Activated naive CD8-positive, alpha-beta T cell treated with anti-CD3 and anti-CD28 coated beads for 36 hours (primary cell): ENCODE data around the gene GFOD1. TPM values are rescaled to one million over a fixed set of nuclear protein-coding genes. Genes with fewer than 3 reads are reported as not detected.
"Not testable (repeated sequence)": the region's sequence is repeated elsewhere in the genome, so short reads cannot be mapped to it uniquely, and the experiment has no call there.

Experiments used
- DNase-seq: peaks from one replicate; pipeline ENCODE4 v3.0.0; 2021
- H3K27ac Mint-ChIP-seq: one replicate; pipeline ENCODE4 v1.8.0; 2022; ENCODE audit warnings: mild to moderate bottlenecking, moderate library complexity, mixed read lengths
- H3K27me3 Mint-ChIP-seq: one replicate; pipeline ENCODE4 v1.8.0; 2022; ENCODE audit warnings: mild to moderate bottlenecking, mixed read lengths
- H3K36me3 Mint-ChIP-seq: one replicate; pipeline ENCODE4 v1.8.0; 2021; ENCODE audit warnings: mild to moderate bottlenecking, mixed read lengths
- H3K4me1 Mint-ChIP-seq: one replicate; pipeline ENCODE4 v1.8.0; 2021; ENCODE audit warnings: mixed read lengths
- H3K4me3 Mint-ChIP-seq: one replicate; pipeline ENCODE4 v1.8.0; 2022; ENCODE audit warnings: mild to moderate bottlenecking, moderate library complexity, mixed read lengths
- H3K9me3 Mint-ChIP-seq: one replicate; pipeline ENCODE4 v1.8.0; 2022; ENCODE audit warnings: mixed read lengths
- total RNA-seq, 2 experiments: library from RNA; stranded (reverse); gene quantifications; one replicate each; pipeline ENCODE4 v1.2.3, GENCODE V29; 2021

Gene GFOD1
- total RNA-seq, 2 experiments from 2014 or later = 12.8 to 13.0 TPM

DNA sequence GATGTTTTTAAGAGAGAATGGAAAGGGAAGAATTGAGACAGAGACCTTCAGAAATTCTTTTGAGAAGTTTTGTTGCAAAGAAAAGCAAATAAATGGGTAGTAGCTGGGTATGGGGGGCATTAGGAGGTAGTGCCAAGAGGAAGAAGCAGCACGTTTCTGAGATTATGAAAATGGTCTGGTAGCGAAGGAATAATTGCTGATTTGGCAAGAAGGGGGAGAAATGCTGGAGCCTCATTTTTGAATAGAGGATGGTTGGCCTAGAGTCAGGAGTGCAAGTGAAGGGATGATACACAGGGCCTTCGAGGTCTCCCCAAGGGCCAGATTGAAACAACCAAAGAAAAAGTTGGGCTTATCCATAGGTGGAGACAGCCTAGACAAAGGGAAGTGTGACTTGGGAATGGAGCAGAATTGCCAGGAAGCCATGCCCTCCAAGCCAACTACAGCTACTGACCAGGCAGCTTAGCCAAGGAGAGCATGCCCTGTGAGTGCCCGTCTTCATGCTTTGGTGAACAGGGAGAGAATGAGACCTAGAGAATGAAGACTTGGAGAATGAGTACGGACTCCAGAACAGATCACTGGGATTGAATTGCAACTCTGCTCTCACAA is 144.9 kb downstream of the GFOD1 start:
- Mint-ChIP-seq H3K27ac (no peak overlapping the region), H3K4me1 (peaks cover 3% of the 10 kb centered on the region), H3K4me3 (no peak overlapping the region), H3K27me3 (no peaks in the 10 kb centered on the region), H3K9me3 (peaks cover 10% of the 10 kb centered on the region), H3K36me3 (no peaks in the 10 kb centered on the region)
- DNase-seq = no peak

DNA sequence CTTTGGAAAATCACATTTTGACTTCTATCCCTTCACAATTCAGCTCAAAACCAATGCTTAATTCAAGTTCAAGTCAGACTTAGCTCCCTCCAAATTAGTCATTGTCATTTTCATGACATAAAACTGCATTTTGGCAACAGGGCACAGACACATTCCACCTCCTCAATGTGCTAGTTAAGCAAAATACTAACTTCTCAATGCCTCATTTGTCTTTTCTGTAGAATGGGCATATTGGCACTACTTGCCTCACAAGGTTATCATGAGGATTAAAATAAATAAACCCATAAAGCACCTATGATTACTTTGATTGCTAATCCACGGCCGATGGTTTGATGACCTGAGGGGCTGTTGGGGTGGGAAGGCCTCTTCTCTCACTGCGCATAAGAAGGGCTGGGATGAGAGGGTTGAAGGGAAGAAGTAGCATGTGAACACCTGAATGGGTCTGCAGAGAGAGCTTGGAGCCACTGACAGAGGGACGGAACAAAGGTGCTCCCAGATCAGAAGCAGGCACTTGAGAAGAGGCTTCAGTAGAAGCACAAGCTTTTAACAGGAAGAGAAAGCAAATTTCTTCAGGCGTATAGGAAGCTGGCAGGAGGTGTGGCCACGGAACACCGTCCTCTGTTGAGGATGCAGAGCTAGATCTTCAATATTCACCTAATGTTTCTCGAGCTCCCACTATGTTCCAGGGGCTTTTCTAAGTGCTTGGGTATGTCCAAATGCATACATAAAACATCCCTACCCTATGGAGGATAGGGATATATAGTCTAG is 147.4 kb downstream of the GFOD1 start:
- Mint-ChIP-seq H3K9me3 (peaks cover 10% of the 10 kb centered on the region), H3K27ac (no peak overlapping the region), H3K27me3 (no peaks in the 10 kb centered on the region), H3K36me3 (no peaks in the 10 kb centered on the region), H3K4me3 (no peak overlapping the region), H3K4me1 (peaks cover 8% of the 10 kb centered on the region)
- DNase-seq = no peak

DNA sequence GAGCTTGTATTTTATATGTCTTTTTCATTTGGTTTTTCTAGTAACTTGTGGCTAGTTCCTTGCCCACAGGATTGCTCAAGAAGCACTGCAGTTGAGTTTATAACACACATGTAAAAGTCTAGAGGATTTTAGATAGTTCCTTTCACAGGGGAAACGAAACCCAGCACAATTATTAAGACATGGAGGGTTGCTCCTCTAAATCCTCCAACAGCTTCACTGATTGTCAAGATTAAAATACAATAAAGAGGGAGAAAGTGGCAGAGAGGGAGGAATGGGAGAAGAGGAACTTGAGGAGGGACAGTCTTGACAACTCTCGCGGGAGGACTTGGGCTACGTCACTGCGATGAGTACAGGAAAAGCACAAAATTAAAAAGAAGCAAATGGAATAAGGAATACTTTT is 149.4 kb downstream of the GFOD1 start:
- Mint-ChIP-seq H3K4me1 (peaks cover 11% of the 10 kb centered on the region), H3K27ac (no peak overlapping the region), H3K4me3 (no peak overlapping the region), H3K36me3 (no peaks in the 10 kb centered on the region), H3K9me3 (peaks cover 10% of the 10 kb centered on the region), H3K27me3 (no peaks in the 10 kb centered on the region)
- DNase-seq = no peak

DNA sequence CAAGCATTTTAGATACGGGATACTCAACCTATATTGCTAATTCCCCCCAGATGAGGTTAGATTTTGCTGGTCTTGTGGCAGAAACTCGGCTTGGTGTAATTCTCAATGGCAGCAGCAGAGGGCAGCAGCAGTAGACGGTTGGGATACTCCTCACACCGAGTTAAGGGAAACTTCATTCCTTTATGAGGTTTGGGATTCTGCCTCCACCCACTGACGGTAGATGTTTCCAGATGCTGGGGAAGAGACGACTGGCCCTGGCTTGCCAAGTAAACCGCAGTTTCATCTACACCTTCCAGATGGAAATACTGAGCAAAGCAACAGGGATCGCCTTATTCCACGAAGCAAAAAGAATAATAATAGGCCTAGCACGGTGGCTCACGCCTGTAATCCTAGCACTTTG is 150.8 kb downstream of the GFOD1 start:
- peak; percentile 69 for DNase-seq
- Mint-ChIP-seq H3K4me1 (peaks cover 15% of the 10 kb centered on the region), H3K36me3 (no peaks in the 10 kb centered on the region), H3K9me3 (peaks cover under 1% of the 10 kb centered on the region), H3K4me3 (no peak overlapping the region), H3K27ac (no peak overlapping the region), H3K27me3 (no peaks in the 10 kb centered on the region)

DNA sequence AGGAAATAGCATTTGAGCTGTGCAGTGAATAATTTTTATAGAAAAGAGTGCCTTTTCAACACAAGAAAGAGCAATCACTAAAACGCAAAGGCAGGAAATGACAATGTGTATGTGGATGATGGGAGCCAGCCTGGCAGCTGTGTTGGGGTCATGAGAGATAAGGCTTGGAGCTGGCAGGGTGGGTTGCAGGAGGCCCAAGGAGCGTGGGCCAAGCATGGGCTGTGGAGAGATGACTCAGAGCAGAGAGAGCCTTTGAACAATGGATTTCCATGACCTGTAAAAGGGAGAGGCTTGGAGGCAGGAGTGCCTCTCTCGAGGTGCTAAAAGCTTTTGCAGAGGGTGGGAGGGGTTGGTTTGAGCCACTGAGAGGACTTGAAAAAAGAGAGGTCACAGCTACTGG is 152.4 kb downstream of the GFOD1 start:
- Mint-ChIP-seq H3K9me3 (no peaks in the 10 kb centered on the region), H3K4me3 (no peak overlapping the region), H3K27ac (no peak overlapping the region), H3K4me1 (peaks cover 13% of the 10 kb centered on the region), H3K36me3 (no peaks in the 10 kb centered on the region), H3K27me3 (no peaks in the 10 kb centered on the region)
- no peak for DNase-seq

DNA sequence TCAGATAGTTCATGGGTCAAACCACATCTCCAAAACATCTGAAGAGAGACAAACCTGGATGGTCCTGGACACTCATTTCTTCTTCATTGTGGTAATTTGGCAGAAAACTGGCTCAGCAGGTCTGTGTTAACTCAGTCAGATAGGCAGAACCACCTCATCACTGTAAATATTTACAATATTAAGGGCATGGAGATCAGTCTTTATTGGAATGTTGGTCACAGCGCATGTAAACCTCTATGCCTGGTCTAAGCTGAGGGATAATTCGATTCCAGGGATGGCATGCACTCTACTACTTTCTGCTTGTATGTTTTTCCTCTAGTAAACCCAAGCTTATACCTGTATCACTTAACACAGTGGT is 155.1 kb downstream of the GFOD1 start:
- H3K27me3 Mint-ChIP-seq = no peaks in the 10 kb centered on the region
- no peak overlapping the region for H3K4me3 Mint-ChIP-seq
- no peak overlapping the region for H3K27ac Mint-ChIP-seq
- H3K36me3 Mint-ChIP-seq = no peaks in the 10 kb centered on the region
- no peak for DNase-seq
- peaks cover 24% of the 10 kb centered on the region for H3K4me1 Mint-ChIP-seq
- no peaks in the 10 kb centered on the region for H3K9me3 Mint-ChIP-seq

DNA sequence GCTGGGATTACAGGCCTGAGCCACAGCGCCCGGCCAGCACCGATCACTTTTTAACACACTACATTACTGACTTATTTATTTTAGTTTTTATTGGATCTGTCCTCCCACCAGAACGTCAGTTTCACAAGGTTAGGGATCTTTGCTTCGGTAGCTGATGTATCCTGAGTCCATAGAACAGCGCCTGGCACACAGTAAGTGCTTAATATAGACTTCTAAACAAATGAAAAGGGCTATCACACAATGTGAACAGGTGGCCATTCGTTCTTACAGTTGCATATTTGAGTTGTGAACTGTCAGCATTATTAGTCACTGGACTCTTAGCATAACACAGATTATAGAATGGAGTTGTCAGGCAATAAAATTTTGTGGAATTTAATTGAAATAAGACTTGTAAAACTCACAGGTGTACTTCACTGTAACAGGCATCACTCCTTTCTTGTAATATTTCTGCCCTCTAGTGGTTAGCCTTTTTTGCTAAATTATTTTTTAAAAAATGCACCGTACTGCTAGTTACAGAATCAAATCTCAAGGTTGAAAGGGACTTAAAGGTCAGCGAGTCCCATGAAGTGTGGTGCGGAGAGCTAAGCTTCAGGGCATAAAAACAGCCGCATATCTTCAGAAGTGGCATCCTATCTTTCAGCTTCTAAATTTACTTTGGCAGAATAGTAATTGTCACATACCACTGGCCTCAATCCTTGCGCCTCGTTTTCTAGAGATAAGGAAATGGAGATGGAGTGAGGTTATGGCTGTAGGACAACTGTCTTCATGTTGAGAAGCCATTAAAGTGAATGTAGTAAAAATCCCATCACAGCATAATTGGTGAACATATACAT is 155.7 kb downstream of the GFOD1 start:
- H3K4me1 Mint-ChIP-seq = peaks cover 28% of the 10 kb centered on the region
- H3K27me3 Mint-ChIP-seq = no peaks in the 10 kb centered on the region
- no peaks in the 10 kb centered on the region for H3K9me3 Mint-ChIP-seq
- DNase-seq = no peak
- no peak overlapping the region for H3K4me3 Mint-ChIP-seq
- no peaks in the 10 kb centered on the region for H3K36me3 Mint-ChIP-seq
- H3K27ac Mint-ChIP-seq = no peak overlapping the region

DNA sequence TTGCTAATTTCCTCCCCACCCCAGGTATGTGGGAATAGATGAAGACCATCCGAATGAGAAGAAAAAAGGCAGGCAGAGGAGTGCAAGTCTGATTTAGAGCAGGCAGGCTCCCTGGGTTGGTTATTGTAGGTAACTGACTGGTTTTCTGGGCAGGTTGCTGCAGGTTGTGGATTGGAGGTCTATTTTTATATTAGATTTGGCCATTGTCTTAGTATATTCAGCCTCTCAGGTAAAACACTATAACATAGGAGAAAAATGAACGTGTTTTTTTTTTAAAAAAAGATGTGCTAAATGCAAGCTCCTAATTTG is 158.6 kb downstream of the GFOD1 start:
- Mint-ChIP-seq H3K36me3 (peaks cover 6% of the 10 kb centered on the region), H3K27me3 (no peaks in the 10 kb centered on the region), H3K4me3 (peak overlapping the region; percentile 89), H3K27ac (peak overlapping the region; percentile 91), H3K4me1 (peaks cover 25% of the 10 kb centered on the region), H3K9me3 (no peaks in the 10 kb centered on the region)
- DNase-seq = no peak

DNA sequence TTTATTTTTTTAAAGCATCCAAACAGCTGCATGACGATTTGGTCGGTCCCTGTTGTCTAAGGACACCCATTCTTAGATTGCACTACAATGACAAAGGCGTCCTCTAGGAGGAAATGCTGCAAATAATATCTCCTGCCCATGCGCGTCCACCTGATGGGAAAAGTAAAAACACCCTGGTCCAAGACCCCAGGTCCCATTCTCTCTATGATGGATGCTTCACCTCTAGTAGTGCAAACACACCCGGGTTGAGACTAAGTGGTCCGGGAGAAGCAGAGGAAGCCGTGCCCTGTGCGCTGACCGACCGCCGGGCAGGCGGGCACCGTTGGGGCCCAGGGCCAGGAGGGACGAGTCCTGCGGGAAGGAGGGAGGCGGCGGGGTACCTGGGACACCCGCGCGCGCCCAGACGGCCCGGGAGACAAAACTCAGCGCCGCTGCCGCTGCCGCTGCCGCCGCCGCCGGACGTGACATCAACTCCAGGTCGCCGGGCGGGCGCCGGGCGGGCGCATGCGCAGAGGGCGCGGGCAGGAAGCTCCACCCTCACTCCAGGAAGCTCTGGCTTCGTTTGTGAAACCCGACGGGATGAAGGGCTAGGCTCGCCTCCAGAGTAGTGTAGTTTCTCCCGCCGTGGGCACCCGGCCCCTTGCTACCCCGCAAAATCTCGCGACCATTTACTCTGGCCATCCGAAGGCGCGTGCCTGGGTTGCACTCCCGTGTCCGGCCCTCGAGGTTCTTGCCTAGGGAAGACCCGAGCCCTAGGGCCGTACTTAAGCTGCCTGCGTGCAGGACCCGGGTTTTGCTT is 159.1 kb downstream of the GFOD1 start, which contains the start of gene TBC1D7:
Gene TBC1D7 (minus strand): TSS at position 462 of the 799 bp plus-strand sequence. CDS start 1,639 bp downstream, outside the sequence.
- H3K27ac Mint-ChIP-seq = peak within 1 kb of the TSS; percentile 91
- H3K9me3 Mint-ChIP-seq = no peaks in the 10 kb centered on the region
- DNase-seq = peak; percentile 96
- H3K27me3 Mint-ChIP-seq = no peaks in the 10 kb centered on the region
- H3K4me3 Mint-ChIP-seq = peak within 1 kb of the TSS; percentile 89
- peaks cover 6% of the 10 kb centered on the region for H3K36me3 Mint-ChIP-seq
- peaks cover 25% of the 10 kb centered on the region for H3K4me1 Mint-ChIP-seq

DNA sequence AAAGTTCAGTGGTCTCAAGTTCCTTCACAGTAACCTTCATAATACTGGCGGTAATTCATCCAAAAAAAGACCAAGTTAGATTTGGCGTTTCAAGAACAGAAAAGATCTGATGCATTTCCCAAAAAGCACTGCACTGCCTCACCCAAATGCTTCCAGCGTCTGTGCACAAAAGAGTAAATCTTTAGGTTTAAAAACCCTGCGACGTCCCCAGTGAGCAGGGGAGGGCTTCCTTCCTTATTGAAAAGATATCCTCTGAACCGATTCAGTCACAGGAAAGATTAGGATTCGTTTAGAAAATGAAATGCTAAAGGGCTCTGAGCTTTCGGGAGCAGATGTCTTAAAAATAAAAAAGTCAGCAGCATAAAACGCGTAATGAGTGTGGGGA is 159.7 kb downstream of the GFOD1 start:
- no peaks in the 10 kb centered on the region for H3K27me3 Mint-ChIP-seq
- no peak for DNase-seq
- peak overlapping the region; percentile 89 for H3K4me3 Mint-ChIP-seq
- peak overlapping the region; percentile 82 for H3K27ac Mint-ChIP-seq
- H3K9me3 Mint-ChIP-seq = no peaks in the 10 kb centered on the region
- H3K36me3 Mint-ChIP-seq = peaks cover 6% of the 10 kb centered on the region
- peaks cover 26% of the 10 kb centered on the region for H3K4me1 Mint-ChIP-seq

DNA sequence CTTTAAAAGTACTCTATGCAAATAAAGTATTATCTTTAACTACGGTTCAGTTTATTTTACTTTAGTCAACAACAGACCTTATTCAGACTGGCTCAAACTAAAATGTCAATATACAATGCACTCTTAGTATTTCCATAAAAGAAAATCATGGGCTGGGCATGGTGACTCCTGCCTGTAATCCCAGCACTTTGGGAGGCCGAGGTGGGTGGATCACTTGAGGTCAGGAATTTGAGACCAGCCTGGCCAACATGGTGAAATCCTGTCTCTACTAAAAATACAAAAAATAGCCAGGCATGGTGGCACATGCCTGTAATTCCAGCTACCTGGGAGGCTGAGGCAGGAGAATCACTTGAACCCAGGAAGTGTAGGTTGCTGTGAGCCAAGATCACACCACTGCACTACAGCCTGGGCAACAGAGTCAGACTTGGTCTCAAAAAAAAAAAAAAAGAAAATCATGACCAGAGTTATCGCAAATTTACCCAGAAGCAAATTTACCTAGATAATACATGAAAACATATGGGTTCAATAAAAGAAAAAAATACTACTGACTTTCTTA is 161.3 kb downstream of the GFOD1 start:
- H3K9me3 Mint-ChIP-seq, DNase-seq, H3K36me3 Mint-ChIP-seq, H3K27me3 Mint-ChIP-seq, H3K4me3 Mint-ChIP-seq, H3K27ac Mint-ChIP-seq: not testable (repeated sequence)
- H3K4me1 Mint-ChIP-seq = peaks cover 23% of the 10 kb centered on the region

DNA sequence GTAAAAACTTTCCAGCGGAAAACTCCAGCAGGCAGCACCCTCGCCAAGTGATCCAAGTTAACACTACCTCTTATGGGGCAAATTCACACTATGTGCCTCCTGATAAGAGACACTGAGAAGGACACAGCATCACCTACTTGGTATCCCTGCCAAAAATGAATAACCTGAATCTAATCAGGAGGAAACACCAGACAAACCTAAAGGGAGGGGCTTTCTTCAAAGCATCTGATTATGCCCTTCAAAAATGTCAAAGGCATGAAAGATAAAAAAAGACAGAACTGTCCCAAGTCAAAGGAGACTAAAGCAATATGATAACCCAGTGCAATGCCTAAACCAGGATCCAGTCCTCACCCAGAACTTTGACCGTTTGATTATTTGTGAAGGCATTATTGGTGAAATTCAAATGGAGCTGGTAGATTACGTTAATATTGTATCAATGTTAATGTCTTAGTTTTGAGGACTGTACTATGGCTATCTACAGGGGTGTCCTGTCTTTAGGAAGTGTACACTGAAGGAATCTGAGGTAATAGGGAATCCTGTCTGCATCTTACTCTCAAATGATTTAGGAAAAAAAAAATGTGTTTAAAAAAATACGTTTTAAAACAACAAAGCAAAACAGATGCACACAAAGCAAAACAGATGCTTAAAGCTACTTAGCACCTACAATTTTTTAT is 167.4 kb downstream of the GFOD1 start:
- peaks cover 29% of the 10 kb centered on the region for H3K36me3 Mint-ChIP-seq
- no peaks in the 10 kb centered on the region for H3K9me3 Mint-ChIP-seq
- H3K27me3 Mint-ChIP-seq = no peaks in the 10 kb centered on the region
- DNase-seq = no peak
- peaks cover 4% of the 10 kb centered on the region for H3K4me1 Mint-ChIP-seq
- no peak overlapping the region for H3K4me3 Mint-ChIP-seq
- no peak overlapping the region for H3K27ac Mint-ChIP-seq

DNA sequence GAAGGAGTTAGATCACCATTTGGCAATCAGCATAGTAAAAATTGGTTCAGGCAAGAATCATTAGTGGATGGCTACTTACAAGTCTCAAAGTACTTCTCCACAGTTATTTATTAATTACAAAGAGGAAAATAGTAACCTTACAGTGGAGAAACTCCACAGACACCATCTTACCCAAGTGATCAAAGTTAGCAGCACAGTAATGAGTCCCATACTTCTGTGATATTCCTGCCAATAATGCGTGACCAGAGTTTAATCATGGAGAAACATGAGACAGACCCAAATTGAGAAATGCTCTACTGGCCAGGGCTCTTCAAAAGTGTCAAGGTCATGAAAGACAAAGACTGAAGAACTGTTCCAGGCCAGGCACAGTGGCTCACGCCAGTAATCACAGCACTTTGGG is 168.6 kb downstream of the GFOD1 start:
- Mint-ChIP-seq H3K4me1 (peaks cover 5% of the 10 kb centered on the region), H3K4me3 (no peak overlapping the region), H3K27me3 (no peaks in the 10 kb centered on the region), H3K27ac (no peak overlapping the region), H3K9me3 (no peaks in the 10 kb centered on the region), H3K36me3 (peaks cover 28% of the 10 kb centered on the region)
- DNase-seq = no peak

DNA sequence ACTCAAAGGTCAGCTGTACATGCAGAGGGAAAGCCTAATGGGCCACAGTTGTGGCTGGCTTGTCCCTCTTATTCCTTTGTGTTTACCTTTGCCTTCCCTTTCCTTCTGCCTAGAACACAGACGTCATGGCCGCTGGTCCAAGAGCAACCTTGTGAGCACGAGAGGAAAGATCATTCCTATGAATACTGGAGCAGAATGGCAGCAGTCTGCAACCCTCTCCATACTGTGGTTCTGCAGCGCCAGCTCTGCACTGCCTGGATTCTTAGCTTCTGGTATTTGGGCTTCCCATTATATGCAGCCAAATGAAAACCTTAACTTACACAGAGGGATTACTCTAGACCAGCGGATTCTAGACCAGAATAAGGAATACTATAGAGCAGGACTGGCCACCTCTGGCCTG is 171.5 kb downstream of the GFOD1 start:
- H3K27me3 Mint-ChIP-seq = no peaks in the 10 kb centered on the region
- no peak overlapping the region for H3K4me3 Mint-ChIP-seq
- no peaks in the 10 kb centered on the region for H3K9me3 Mint-ChIP-seq
- no peak overlapping the region for H3K27ac Mint-ChIP-seq
- no peak for DNase-seq
- peaks cover 39% of the 10 kb centered on the region for H3K36me3 Mint-ChIP-seq
- H3K4me1 Mint-ChIP-seq = peaks cover 5% of the 10 kb centered on the region
